Activated T-helper 9 cell treated with anti-CD3 and anti-CD28 coated beads, Interleukin-2, amount 50 U/mL, for 16 hours (primary cell): ENCODE data around the gene ERO1B.
"Not testable (repeated sequence)": the region's sequence is repeated elsewhere in the genome, so short reads cannot be mapped to it uniquely, and the experiment has no call there.

Experiments used
- DNase-seq: peaks from one replicate; pipeline ENCODE4 v3.0.0-alpha.2; 2020; ENCODE audit warnings: low read depth

Gene ERO1B

GRCh38 chr1:236251587-236251986 lies 30.2 kb downstream of the ERO1B start:
- DNase-seq: no peak

- no peak for DNase-seq
Observed at GRCh38 chr1:236247286-236247685, 34.5 kb downstream of the ERO1B start.

DNA sequence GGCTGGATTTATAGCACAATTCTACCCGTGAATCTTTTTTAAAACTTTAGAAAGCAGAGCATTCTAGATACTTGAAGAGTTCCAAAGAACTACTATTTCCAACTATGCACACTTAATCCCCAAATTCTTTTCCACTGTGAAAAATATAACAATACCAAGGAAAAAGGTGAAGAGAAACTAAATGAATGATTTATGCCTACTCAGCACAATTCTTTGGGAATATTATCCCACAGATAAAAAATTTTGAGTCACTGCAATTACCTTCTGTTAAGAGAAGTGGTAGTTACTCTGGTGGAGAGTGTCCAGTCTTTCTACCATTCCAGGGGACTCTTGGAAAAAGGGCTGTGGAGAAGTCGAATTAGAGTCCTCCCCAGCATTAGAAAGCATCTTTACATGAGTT lies 39.2 kb downstream of the ERO1B start:
- DNase-seq: no peak

GRCh38 chr1:236240675-236241074 lies 41.1 kb downstream of the ERO1B start:
- DNase-seq: no peak

GRCh38 chr1:236239092-236239585 lies 42.6 kb downstream of the ERO1B start:
- DNase-seq: no peak

- no peak for DNase-seq
Observed at GRCh38 chr1:236235116-236235515, 46.6 kb downstream of the ERO1B start.

- DNase-seq: no peak
Observed at GRCh38 chr1:236228411-236228810, 53.3 kb downstream of the ERO1B start.

- no peak for DNase-seq
Observed at GRCh38 chr1:236222632-236223031, 59.1 kb downstream of the ERO1B start.

DNA sequence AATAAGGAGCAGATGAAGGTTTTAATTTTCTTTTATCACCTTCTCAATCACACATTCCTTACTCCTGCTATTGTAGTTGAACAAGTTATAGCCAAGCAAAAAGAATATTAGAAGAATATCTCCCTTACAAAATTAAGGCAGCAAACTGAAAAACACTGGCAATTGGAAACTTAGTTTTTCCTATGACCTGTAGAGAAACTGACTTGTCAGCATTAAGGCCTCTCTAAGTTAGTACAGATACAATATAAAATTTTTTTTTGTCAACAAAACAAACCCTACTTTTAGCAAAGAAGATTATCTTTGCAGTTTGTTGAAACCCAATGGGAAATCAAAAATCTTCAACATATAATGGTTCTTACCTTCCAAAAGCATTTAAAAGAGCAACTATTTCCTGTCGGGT lies 61.3 kb downstream of the ERO1B start:
- DNase-seq: no peak

GRCh38 chr1:236214761-236215160 lies 67.0 kb downstream of the ERO1B start:
- DNase-seq: no peak

GRCh38 chr1:236213534-236213933 lies 68.2 kb downstream of the ERO1B start:
- no peak for DNase-seq

DNA sequence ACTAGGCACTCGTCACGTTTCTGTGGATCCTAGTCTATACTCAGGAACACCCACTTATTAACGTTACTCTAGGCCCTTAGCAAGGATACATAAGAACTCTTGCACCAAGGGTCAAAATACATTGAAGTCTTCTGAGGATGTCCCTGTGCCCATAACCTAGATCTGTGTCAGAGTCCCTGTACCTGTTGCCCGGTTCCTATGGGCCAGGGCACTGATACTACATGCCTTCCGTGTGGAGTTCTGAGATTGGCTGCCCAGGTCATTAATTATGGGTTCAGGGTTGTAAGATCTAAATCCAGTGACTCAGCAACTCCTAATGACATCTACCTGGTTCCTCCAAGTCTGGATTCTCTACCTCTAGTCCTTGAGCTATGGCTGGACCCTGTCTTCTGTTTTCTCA lies 69.9 kb downstream of the ERO1B start:
- DNase-seq: no peak

- DNase-seq: no peak
Observed at GRCh38 chr1:236209713-236210112, 72.0 kb downstream of the ERO1B start.

DNA sequence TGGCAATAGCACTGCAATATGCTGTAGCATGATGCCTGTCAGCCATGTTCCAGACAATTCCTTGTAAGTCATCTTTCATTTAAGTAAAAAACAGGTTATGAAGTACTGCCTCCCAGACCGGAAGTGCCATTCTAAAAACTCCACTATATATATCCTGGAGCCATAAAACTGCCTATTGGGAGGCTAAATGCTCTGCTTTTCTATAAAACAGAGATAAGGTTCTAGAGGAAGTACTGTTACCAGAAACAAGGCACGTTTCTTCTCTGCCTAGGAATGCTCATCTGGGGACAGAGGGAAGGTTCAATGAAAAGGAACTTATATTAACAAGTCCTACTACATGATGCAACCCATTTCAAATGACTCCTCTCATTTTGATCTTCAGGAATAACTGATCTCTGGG lies 72.6 kb downstream of the ERO1B start:
- DNase-seq: no peak

DNA sequence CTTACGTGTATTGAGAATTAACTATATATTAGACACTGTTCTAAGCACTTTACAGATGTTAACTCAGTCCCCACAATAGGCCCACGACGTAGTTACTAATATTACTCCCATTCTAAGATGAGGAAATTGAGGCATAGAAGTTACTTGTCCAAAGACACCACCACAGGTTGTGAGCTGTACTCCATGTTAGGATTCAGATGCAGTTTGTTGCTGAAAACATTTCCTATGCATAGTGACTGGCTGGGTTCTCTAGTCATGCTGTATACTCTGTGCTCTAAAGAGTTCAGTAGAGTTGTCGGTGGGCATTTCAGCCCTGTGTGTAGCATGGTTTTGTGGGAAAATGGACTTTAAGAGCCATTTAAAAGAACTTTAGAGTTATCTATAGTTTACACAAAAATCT lies 74.2 kb downstream of the ERO1B start:
- DNase-seq: no peak

- no peak for DNase-seq
Observed at GRCh38 chr1:236207121-236207520, 74.6 kb downstream of the ERO1B start.

- DNase-seq: no peak
Observed at GRCh38 chr1:236206548-236206947, 75.2 kb downstream of the ERO1B start.

DNA sequence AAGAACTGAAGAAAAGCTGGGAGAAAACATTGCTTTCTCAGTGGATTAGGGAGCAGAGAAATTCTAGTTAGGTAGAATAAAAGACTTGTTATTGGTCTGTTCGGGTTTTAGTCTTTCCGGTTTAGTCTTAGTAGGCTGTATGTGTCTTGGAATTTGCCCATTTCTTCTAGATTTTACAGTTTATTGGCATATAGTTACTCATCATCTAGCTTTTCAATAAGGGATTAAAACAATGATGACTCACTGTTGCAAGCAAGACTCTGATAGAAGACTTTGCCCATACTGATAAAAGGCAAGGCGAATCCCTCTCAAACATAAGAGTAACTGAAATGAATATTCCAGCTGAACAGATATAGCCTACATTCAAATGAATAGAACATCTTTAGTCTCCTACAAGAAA lies 77.1 kb downstream of the ERO1B start:
- DNase-seq: no peak

- no peak for DNase-seq
Observed at GRCh38 chr1:236204039-236204438, 77.7 kb downstream of the ERO1B start.

GRCh38 chr1:236201786-236202185 lies 80.0 kb downstream of the ERO1B start:
- no peak for DNase-seq

GRCh38 chr1:236200925-236201324 lies 80.8 kb downstream of the ERO1B start:
- no peak for DNase-seq

DNA sequence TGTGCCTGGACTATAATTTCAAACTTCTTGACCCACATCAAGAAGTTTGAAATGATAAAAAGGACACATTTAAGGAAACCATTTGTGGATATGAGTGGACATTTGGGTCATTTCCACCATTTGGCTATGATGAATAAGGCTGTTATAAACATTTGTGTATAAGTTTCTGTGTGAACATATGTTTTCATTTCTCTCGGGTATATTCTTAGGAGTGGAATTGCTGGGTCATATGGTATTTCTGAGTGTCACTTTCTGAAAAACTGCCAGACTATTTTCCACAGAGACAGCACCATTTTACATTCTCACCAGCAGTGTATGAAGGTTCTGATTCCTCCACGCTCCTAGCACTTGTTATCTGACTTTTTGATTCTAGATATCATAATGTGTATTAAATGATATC lies 88.6 kb downstream of the ERO1B start:
- DNase-seq: no peak

DNA sequence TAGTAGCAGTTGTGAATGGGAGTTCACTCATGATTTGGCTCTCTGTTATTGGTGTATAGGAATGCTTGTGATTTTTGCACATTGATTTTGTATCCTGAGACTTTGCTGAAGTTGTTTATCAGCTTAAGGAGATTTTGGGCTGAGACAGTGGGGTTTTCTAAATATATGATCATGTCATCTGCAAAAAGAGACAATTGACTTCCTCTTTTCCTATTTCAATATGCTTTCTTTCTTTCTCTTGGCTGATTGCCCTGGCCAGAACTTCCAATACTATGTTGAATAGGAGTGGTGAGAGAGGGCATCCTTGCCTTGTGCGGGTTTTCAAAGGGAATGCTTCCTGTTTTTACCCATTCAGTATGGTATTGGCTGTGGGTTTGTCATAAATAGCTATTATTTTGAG lies 93.7 kb downstream of the ERO1B start:
- not testable (repeated sequence) for DNase-seq

DNA sequence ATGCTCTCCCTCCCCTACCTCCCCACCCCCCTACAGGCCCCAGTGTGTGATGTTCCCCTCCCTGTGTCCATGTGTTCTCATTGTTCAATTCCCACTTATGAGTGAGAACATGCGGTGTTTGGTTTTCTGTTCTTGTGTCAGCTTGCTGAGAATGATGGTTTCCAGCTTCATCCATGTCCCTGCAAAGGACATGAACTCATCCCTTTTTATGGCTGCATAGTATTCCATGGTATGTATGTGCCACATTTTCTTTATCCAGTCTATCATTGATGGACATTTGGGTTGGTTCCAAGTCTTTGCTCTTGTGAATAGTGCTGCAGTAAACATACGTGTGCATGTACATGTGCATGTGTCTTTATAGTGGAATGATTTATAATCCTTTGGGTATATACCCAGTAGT lies 95.3 kb downstream of the ERO1B start:
- not testable (repeated sequence) for DNase-seq

DNA sequence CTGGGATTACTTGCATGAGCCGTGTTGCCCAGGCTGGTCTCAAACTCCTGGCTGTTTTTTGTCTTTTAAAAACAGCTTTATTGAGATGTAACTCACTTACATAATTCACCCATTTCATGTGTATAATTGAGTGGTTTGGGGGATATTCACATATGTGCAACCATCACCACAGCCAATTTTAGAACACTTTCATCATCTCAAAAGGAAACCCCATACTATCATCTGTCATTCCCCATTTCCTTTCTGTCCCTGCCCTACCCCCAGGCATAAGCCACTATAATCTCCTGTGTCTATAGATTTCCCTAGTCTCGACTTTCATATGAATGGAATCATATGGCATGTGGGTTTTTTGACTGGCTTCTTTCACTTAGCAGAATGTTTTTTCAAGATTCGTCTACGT lies 96.1 kb downstream of the ERO1B start:
- no peak for DNase-seq
